GM10266 (cell line): ENCODE measurements around the gene HOXB9.

Source experiments
- DNase-seq: peaks from one replicate; pipeline ENCODE4 v3.0.0; 2012; ENCODE audit errors: extremely low spot score
- TF ChIP-seq, protein P1 (sequence below): IDR thresholded peaks from 2 replicates; pipeline ENCODE4 v1.5.1; 2012; ENCODE audit warnings: mild to moderate bottlenecking, low read depth; ENCODE audit not compliant: control insufficient read depth, insufficient read depth; ENCODE audit errors: missing control alignments

The HOXB9 gene

GRCh38 chr17:48575066-48575582, 51.0 kb downstream of the HOXB9 start:
- DNase-seq: no peak
- TF ChIP-seq, protein P1, sequence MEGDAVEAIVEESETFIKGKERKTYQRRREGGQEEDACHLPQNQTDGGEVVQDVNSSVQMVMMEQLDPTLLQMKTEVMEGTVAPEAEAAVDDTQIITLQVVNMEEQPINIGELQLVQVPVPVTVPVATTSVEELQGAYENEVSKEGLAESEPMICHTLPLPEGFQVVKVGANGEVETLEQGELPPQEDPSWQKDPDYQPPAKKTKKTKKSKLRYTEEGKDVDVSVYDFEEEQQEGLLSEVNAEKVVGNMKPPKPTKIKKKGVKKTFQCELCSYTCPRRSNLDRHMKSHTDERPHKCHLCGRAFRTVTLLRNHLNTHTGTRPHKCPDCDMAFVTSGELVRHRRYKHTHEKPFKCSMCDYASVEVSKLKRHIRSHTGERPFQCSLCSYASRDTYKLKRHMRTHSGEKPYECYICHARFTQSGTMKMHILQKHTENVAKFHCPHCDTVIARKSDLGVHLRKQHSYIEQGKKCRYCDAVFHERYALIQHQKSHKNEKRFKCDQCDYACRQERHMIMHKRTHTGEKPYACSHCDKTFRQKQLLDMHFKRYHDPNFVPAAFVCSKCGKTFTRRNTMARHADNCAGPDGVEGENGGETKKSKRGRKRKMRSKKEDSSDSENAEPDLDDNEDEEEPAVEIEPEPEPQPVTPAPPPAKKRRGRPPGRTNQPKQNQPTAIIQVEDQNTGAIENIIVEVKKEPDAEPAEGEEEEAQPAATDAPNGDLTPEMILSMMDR: no peak

- DNase-seq: no peak
- TF ChIP-seq, protein P1: no peak
Observed at GRCh38 chr17:48574505-48575065, 51.6 kb downstream of the HOXB9 start.

- no peak for DNase-seq
- TF ChIP-seq, protein P1: no peak
Observed at GRCh38 chr17:48571826-48572417, 54.2 kb downstream of the HOXB9 start.
